Hepatocyte (in vitro differentiated cells): Measurements from ENCODE around the gene CAMTA2. TPM values are rescaled to one million over a fixed set of nuclear protein-coding genes. Genes with fewer than 3 reads are reported as not detected.
A peak's percentile ranks its signal among the peaks of the same experiment; 100 is the strongest.

Source experiments
- DNase-seq: peaks from one replicate; pipeline ENCODE4 v3.0.0-alpha.2; 2016; ENCODE audit warnings: low spot score
- H2AFZ ChIP-seq: fragments of 200-600 bp; sonication (generic); 2 replicates; pipeline ENCODE4 v1.6.0; 2016; ENCODE audit warnings: antibody characterized with exemption, mild to moderate bottlenecking
- H3K27ac ChIP-seq: fragments of 200-600 bp; sonication (generic); 2 replicates; pipeline ENCODE4 v1.5.1; 2016; ENCODE audit warnings: mild to moderate bottlenecking
- H3K27me3 ChIP-seq: fragments of 200-600 bp; sonication (generic); 2 replicates; pipeline ENCODE4 v1.6.1; 2016
- H3K36me3 ChIP-seq: fragments of 200-600 bp; sonication (generic); replicated peaks from 2 replicates; pipeline ENCODE4 v1.5.1; 2016; ENCODE audit warnings: low read depth; ENCODE audit not compliant: insufficient read depth
- H3K4me1 ChIP-seq: fragments of 200-600 bp; sonication (generic); 2 replicates; pipeline ENCODE4 v1.5.1; 2016; ENCODE audit warnings: mild to moderate bottlenecking, moderate library complexity; ENCODE audit not compliant: insufficient read depth
- H3K4me2 ChIP-seq: fragments of 200-600 bp; sonication (generic); 2 replicates; pipeline ENCODE4 v1.6.0; 2016
- H3K4me3 ChIP-seq: fragments of 200-600 bp; sonication (generic); 2 replicates; pipeline ENCODE4 v1.5.1; 2016; ENCODE audit warnings: mild to moderate bottlenecking
- H3K79me2 ChIP-seq: fragments of 200-600 bp; sonication (generic); 2 replicates; pipeline ENCODE4 v1.6.0; 2017; ENCODE audit warnings: mild to moderate bottlenecking
- H3K9me2 ChIP-seq: fragments of 200-600 bp; sonication (generic); replicated peaks from 2 replicates; pipeline ENCODE4 v1.6.0; 2017; ENCODE audit warnings: mild to moderate bottlenecking; ENCODE audit not compliant: insufficient read depth
- H3K9me3 ChIP-seq: fragments of 200-600 bp; sonication (generic); 2 replicates; pipeline ENCODE4 v1.5.1; 2016; ENCODE audit warnings: low read depth, mild to moderate bottlenecking
- H4K20me1 ChIP-seq: fragments of 200-600 bp; sonication (generic); 2 replicates; pipeline ENCODE4 v1.6.0; 2016; ENCODE audit warnings: mild to moderate bottlenecking; ENCODE audit not compliant: insufficient read depth, poor library complexity, severe bottlenecking
- EZH2 ChIP-seq: fragments of 200-600 bp; sonication (generic); IDR thresholded peaks from 2 replicates; pipeline ENCODE4 v1.6.1; 2016; ENCODE audit warnings: antibody characterized with exemption, mild to moderate bottlenecking, borderline replicate concordance
- EZH2phosphoT487 ChIP-seq: fragments of 200-600 bp; sonication (generic); IDR thresholded peaks from one replicate; pipeline ENCODE4 v1.6.1; 2018; ENCODE audit warnings: antibody characterized with exemption, mild to moderate bottlenecking, low read depth, moderate library complexity; ENCODE audit not compliant: unreplicated experiment, severe bottlenecking
- WGBS: methylation state at CpG from one replicate; pipeline ENCODE4 v1.1.6; 2016; ENCODE audit warnings: low lambda C conversion rate; ENCODE audit errors: missing lambda C conversion rate; 5-methylcytosine and 5-hydroxymethylcytosine counted together
- polyA plus RNA-seq: library from polyadenylated mRNA; unstranded; fragments of >200 nt; fragmentation: Nextera tagmentation; extraction: Ambion mirVana; gene quantifications from 2 replicates; pipeline ENCODE4 v1.2.1, GENCODE V29; 2016
- total RNA-seq: library from RNA; depleted of rRNA; stranded (reverse); fragments of >200 nt; gene quantifications from 2 replicates; pipeline ENCODE4 v1.2.3, GENCODE V29; 2014
- TF ChIP-seq, protein P1 (sequence below): fragments of 200-600 bp; sonication (generic); IDR thresholded peaks from 2 replicates; pipeline ENCODE4 v1.5.1; 2016; ENCODE audit warnings: antibody characterized with exemption, mild to moderate bottlenecking; ENCODE audit not compliant: poor library complexity

CAMTA2 gene, protein sequence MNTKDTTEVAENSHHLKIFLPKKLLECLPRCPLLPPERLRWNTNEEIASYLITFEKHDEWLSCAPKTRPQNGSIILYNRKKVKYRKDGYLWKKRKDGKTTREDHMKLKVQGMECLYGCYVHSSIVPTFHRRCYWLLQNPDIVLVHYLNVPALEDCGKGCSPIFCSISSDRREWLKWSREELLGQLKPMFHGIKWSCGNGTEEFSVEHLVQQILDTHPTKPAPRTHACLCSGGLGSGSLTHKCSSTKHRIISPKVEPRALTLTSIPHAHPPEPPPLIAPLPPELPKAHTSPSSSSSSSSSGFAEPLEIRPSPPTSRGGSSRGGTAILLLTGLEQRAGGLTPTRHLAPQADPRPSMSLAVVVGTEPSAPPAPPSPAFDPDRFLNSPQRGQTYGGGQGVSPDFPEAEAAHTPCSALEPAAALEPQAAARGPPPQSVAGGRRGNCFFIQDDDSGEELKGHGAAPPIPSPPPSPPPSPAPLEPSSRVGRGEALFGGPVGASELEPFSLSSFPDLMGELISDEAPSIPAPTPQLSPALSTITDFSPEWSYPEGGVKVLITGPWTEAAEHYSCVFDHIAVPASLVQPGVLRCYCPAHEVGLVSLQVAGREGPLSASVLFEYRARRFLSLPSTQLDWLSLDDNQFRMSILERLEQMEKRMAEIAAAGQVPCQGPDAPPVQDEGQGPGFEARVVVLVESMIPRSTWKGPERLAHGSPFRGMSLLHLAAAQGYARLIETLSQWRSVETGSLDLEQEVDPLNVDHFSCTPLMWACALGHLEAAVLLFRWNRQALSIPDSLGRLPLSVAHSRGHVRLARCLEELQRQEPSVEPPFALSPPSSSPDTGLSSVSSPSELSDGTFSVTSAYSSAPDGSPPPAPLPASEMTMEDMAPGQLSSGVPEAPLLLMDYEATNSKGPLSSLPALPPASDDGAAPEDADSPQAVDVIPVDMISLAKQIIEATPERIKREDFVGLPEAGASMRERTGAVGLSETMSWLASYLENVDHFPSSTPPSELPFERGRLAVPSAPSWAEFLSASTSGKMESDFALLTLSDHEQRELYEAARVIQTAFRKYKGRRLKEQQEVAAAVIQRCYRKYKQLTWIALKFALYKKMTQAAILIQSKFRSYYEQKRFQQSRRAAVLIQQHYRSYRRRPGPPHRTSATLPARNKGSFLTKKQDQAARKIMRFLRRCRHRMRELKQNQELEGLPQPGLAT
- total RNA-seq (6.9 and 12.5 TPM in 2 replicates), polyA plus RNA-seq (45.6 and 47.5 TPM in 2 replicates)

DNA sequence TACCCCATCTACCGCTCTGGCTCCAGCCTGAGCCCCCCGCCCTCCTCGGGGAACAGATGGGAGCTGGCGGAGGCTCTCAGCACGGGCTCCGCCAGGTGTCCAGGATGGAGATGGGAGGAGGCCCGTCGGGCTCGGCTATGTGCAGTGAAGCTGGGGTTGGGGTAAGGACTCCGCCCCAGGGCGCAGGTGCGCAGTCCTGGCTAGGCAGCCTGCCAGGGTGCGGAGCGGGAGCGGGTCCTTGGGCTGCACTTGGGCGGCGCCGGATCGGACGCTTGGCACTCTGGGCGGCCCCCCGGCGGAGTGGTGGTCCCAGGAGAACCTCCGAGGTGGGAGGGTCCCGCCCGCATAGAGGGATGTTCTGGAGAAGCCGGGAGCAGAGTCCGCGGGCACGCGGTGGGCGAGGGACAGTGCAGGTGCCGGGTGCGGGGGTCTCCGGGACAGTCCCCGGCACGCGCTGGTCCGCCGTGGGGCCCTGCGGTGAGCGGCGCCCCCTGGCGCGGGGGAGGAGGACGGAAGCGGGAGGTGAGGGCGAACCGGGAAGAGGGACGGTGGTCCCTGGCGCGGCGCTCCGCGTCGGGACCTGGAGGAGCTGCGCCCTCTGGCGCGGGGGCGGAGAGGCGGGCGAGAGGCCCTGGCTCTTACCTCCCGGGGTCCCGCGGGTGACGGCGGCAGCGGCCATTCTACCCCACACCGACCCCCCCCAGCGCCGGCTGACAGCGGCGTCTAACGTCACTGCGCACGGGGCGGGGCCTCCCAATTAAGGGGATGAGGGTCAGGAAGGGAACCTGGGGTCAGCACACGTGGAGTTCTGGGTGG is at the start of gene CAMTA2:
Gene CAMTA2, minus strand, starts transcription at position 725 of the 816 bp plus-strand sequence. CDS start 1,453 bp downstream, outside the sequence.
- Histone ChIP-seq H3K4me2 (peak within 1 kb of the TSS; percentile 92), H3K79me2 (peaks cover 12% of the 10 kb centered on the region), H3K27me3 (no peaks in the 10 kb centered on the region), H3K36me3 (no peaks in the 10 kb centered on the region), H3K9me2 (no peaks in the 10 kb centered on the region), H3K4me1 (peaks cover 10% of the 10 kb centered on the region), H3K9me3 (no peaks in the 10 kb centered on the region), H4K20me1 (no peaks in the 10 kb centered on the region), H3K4me3 (peak within 1 kb of the TSS; percentile 73), H2AFZ (peak within 1 kb of the TSS; percentile 81), H3K27ac (peak within 1 kb of the TSS; percentile 84)
- DNase-seq: peak; percentile 90
- TF ChIP-seq EZH2phosphoT487: no peak
- TF ChIP-seq, protein P1, sequence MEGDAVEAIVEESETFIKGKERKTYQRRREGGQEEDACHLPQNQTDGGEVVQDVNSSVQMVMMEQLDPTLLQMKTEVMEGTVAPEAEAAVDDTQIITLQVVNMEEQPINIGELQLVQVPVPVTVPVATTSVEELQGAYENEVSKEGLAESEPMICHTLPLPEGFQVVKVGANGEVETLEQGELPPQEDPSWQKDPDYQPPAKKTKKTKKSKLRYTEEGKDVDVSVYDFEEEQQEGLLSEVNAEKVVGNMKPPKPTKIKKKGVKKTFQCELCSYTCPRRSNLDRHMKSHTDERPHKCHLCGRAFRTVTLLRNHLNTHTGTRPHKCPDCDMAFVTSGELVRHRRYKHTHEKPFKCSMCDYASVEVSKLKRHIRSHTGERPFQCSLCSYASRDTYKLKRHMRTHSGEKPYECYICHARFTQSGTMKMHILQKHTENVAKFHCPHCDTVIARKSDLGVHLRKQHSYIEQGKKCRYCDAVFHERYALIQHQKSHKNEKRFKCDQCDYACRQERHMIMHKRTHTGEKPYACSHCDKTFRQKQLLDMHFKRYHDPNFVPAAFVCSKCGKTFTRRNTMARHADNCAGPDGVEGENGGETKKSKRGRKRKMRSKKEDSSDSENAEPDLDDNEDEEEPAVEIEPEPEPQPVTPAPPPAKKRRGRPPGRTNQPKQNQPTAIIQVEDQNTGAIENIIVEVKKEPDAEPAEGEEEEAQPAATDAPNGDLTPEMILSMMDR: peak; percentile 92
- WGBS: 2% methylated on average over 68 of the region's 78 CpGs

DNA sequence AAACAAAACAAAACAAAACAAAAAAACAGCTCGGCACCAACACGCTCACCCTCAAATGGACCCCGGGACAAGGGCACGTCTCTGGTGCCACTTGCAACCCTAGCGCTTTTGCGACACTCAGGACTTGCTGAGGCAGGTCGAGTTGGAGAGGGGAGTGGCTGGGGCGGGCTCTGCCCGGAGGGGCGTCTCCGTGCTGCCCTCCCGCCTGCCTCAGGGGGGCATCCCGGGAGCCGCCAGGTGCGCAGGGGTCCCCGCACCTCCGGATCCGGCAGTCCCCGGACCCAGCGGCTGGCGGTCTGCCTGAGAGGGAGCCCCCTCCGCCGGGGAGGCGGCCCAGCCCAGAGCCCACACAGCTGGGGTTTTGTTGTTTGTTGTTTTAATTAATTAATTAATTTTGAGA is 47.8 kb upstream of the CAMTA2 start, which contains the start of gene SLC52A1:
Gene SLC52A1, minus strand, starts transcription at position 112 of the 400 bp plus-strand sequence. CDS start 820 bp downstream, outside the sequence.
- Histone ChIP-seq H2AFZ (no peak within 1 kb of the TSS), H3K27me3 (peaks cover 12% of the 10 kb centered on the region), H3K4me2 (peak within 1 kb of the TSS; percentile 71), H3K79me2 (no peaks in the 10 kb centered on the region), H3K4me3 (no peak within 1 kb of the TSS), H3K9me2 (no peaks in the 10 kb centered on the region), H3K27ac (no peak within 1 kb of the TSS), H3K4me1 (peaks cover 4% of the 10 kb centered on the region), H3K36me3 (no peaks in the 10 kb centered on the region), H3K9me3 (no peaks in the 10 kb centered on the region), H4K20me1 (no peaks in the 10 kb centered on the region)
- 19% methylated on average over 21 of the region's 24 CpGs for WGBS
- no peak for DNase-seq
- TF ChIP-seq, protein P1: no peak
- TF ChIP-seq EZH2: no peak
- TF ChIP-seq EZH2phosphoT487: no peak

DNA sequence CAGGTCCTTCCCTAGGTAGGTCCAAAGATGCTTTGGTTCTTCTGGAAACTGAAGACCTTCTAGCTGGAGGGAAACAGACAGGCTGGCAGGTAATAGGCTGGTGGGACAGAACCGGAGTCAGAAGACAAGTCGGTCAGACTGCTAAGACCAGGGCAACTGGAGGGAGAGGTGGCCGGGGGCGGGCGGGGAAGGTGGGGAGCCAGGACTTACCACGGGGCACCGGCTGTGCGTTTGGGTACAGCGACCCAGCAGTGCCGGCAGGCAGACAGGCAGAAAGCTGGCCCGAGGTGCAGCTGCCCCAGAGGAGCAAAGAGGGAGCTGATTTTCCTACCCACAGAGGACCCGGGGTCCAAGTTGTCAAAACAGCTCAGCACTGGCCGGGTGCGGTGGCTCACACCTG is 47.2 kb upstream of the CAMTA2 start:
- no peak for DNase-seq
- H4K20me1 ChIP-seq: no peaks in the 10 kb centered on the region
- H3K4me1 ChIP-seq: peaks cover 4% of the 10 kb centered on the region
- no peaks in the 10 kb centered on the region for H3K9me3 ChIP-seq
- TF ChIP-seq EZH2phosphoT487 (no peak), EZH2 (no peak)
- TF ChIP-seq, protein P1: no peak
- no peak overlapping the region for H3K27ac ChIP-seq
- H3K4me3 ChIP-seq: no peak overlapping the region
- 92% methylated on average over 13 of the region's 14 CpGs for WGBS
- H3K9me2 ChIP-seq: no peaks in the 10 kb centered on the region
- H2AFZ ChIP-seq: no peak overlapping the region
- H3K36me3 ChIP-seq: no peaks in the 10 kb centered on the region
- no peak overlapping the region for H3K4me2 ChIP-seq
- no peaks in the 10 kb centered on the region for H3K79me2 ChIP-seq
- peaks cover 13% of the 10 kb centered on the region for H3K27me3 ChIP-seq
